ENCODE measurements around the gene HAAO. TPM values are rescaled to one million over a fixed set of nuclear protein-coding genes. Genes with fewer than 3 reads are reported as not detected.

The HAAO gene
- total and polyA plus RNA-seq, 2 of the 13 experiments (the other 11 are each of a cell fraction or from before 2014, with no cell fraction given): 36.1 to 42.7 TPM

- no peak for TF ChIP-seq TERF1 (CRISPR knock-in tag; IDR thresholded peaks at IDR 0.05)
- TF ChIP-seq ZNF292 (CRISPR knock-in tag; IDR thresholded peaks at IDR 0.05; ENCODE audit: borderline replicate concordance, low read depth): 0 out of 2 replicates have a peak, but pooled peaks have one; percentile 29
- TF ChIP-seq ZFP82 (CRISPR knock-in tag; IDR thresholded peaks at IDR 0.05; ENCODE audit: borderline replicate concordance): peak; percentile 53
- peak; percentile 86 for TF ChIP-seq REPIN1 (CRISPR knock-in tag; IDR thresholded peaks at IDR 0.05; ENCODE audit: borderline replicate concordance, low read depth)
- TF ChIP-seq ZNF503 (CRISPR knock-in tag; IDR thresholded peaks at IDR 0.05): no peak
- no peak for TF ChIP-seq ZNF326 (CRISPR knock-in tag; IDR thresholded peaks at IDR 0.05; ENCODE audit: borderline replicate concordance)
- TF ChIP-seq NKX3-1 (CRISPR knock-in tag; IDR thresholded peaks at IDR 0.05): no peak
- TF ChIP-seq ZNF362 (CRISPR knock-in tag; IDR thresholded peaks at IDR 0.05; ENCODE audit: borderline replicate concordance): 0 out of 2 replicates have a peak, but pooled peaks have one; percentile 18
- TF ChIP-seq ZNF570 (CRISPR knock-in tag; IDR thresholded peaks at IDR 0.05; ENCODE audit: borderline replicate concordance): no peak
- 0 out of 2 replicates have a peak, but pooled peaks have one; percentile 61 for TF ChIP-seq MYPOP (CRISPR knock-in tag; IDR thresholded peaks at IDR 0.05)
- no peak for TF ChIP-seq FOXM1 (CRISPR knock-in tag; IDR thresholded peaks at IDR 0.05)
- no peak for TF ChIP-seq ZBTB44 (CRISPR knock-in tag; IDR thresholded peaks at IDR 0.05)
- no peak for TF ChIP-seq NR1H2 (CRISPR knock-in tag; IDR thresholded peaks at IDR 0.05; ENCODE audit: borderline replicate concordance, low read depth)
- TF ChIP-seq KDM4B (CRISPR knock-in tag; IDR thresholded peaks at IDR 0.05): no peak
These were observed 2.1 kb upstream of the HAAO start (continued) for GRCh38 chr2:42794271-42795046.
